ENCODE data around the gene LMAN2L. TPM values are rescaled to one million over a fixed set of nuclear protein-coding genes. Genes with fewer than 3 reads are reported as not detected.

The LMAN2L gene
- total and polyA plus RNA-seq, 2 of the 8 experiments (the other 6 are each of a cell fraction or from before 2014, with no cell fraction given), result 14.3 to 17.6 TPM

DNA sequence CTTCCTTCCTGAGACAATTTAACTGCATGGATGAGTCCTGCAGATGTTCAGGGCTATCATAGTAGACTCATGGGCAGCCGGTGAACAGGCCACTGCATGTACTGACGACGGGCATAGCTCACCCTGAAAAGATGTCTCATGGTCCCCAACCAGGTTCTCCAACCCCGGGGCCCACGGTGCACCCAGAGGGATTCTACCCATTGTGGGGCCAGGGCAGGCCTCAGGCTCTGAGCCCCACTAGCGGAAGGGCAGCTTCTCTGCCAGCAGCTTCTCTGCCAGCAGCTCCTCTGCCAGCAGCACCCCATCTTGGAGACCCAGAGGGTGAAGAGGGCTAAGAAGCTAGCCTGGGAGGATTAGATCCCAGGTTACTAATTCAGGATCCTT is 17.6 kb upstream of the LMAN2L start (continued):
- no peak for TF ChIP-seq NANOG (IDR thresholded peaks at IDR 0.05; ENCODE audit: insufficient read depth, low read depth, low read length, poor library complexity, severe bottlenecking)
- no peak for TF ChIP-seq CHD2 (IDR thresholded peaks at IDR 0.05; ENCODE audit: low read length)
- no peak for TF ChIP-seq CREB1 (IDR thresholded peaks at IDR 0.05)

Measured in H1 (cell line).